ENCODE results near the gene SRSF3.

Gene SRSF3

GRCh38 chr6:36624461-36625157 lies 30.4 kb downstream of the SRSF3 start:
- DNase-seq: no peak

- DNase-seq: no peak
These were observed 31.2 kb downstream of the SRSF3 start for GRCh38 chr6:36625158-36625919.

- no peak for DNase-seq
These were observed 32.5 kb downstream of the SRSF3 start for GRCh38 chr6:36626636-36627035.

GRCh38 chr6:36627141-36627540 lies 33.0 kb downstream of the SRSF3 start:
- DNase-seq: no peak

- no peak for DNase-seq
These were observed 33.7 kb downstream of the SRSF3 start for GRCh38 chr6:36627801-36628246.

- no peak for DNase-seq
These were observed 35.6 kb downstream of the SRSF3 start for GRCh38 chr6:36629784-36630183.

- DNase-seq: no peak
These were observed 37.3 kb downstream of the SRSF3 start for GRCh38 chr6:36631326-36632011.

- no peak for DNase-seq
These were observed 39.2 kb downstream of the SRSF3 start for GRCh38 chr6:36633370-36633769.

- no peak for DNase-seq
These were observed 39.8 kb downstream of the SRSF3 start for GRCh38 chr6:36633915-36634314.

- no peak for DNase-seq
These were observed 40.4 kb downstream of the SRSF3 start for GRCh38 chr6:36634317-36635108.

- no peak for DNase-seq
These were observed 42.1 kb downstream of the SRSF3 start for GRCh38 chr6:36636283-36636682.

GRCh38 chr6:36636687-36637418 lies 42.7 kb downstream of the SRSF3 start:
- DNase-seq: no peak

GRCh38 chr6:36638579-36638978 lies 44.4 kb downstream of the SRSF3 start:
- no peak for DNase-seq

GRCh38 chr6:36639171-36639808 lies 45.1 kb downstream of the SRSF3 start:
- no peak for DNase-seq

- no peak for DNase-seq
These were observed 47.4 kb downstream of the SRSF3 start for GRCh38 chr6:36641543-36641942.

GRCh38 chr6:36642913-36643817 lies 49.0 kb downstream of the SRSF3 start:
- DNase-seq: no peak

GRCh38 chr6:36643977-36644376 lies 49.8 kb downstream of the SRSF3 start:
- DNase-seq: no peak

GRCh38 chr6:36649086-36649485 lies 54.9 kb downstream of the SRSF3 start:
- DNase-seq: no peak

GRCh38 chr6:36649701-36650484 lies 55.7 kb downstream of the SRSF3 start:
- DNase-seq: no peak
